Right lobe of liver (tissue), 6 donors: Measurements from ENCODE around the gene MYL3. TPM values are rescaled to one million over a fixed set of nuclear protein-coding genes. Genes with fewer than 3 reads are reported as not detected.

Experiments used
- ATAC-seq, 4 donors: fragments of 200-7000 bp; cut with Tn5 transposase; one replicate each; pipeline ENCODE4 v1.9.1; 2020; ENCODE audit warnings: mild to moderate bottlenecking in 4 of 4, moderate library complexity in 4 of 4
- DNase-seq, 3 donors: peaks; one replicate each; pipeline ENCODE4 v3.0.0-alpha.2; 2020
- H3K27ac ChIP-seq, 3 donors: fragments of 200-600 bp; one replicate each; pipeline ENCODE4 v1.8.0; 2022
- H3K27me3 ChIP-seq, 2 donors: fragments of 200-600 bp; one replicate each; pipeline ENCODE4 v1.8.0; 2022
- H3K36me3 ChIP-seq, 4 donors: fragments of 200-600 bp; sonication (generic) in 1 of 4; one replicate each; pipeline versions ENCODE4 v1.5.1 to v1.8.0; 2017 to 2022; ENCODE audit warnings: control low read depth in 1 of 4
- H3K4me1 ChIP-seq, 4 donors: fragments of 200-600 bp; sonication (generic) in 1 of 4; one replicate each; pipeline versions ENCODE4 v1.5.1 to v1.8.0; 2017 to 2022; ENCODE audit warnings: control low read depth in 1 of 4
- H3K4me3 ChIP-seq, 3 donors: fragments of 200-600 bp; one replicate each; pipeline ENCODE4 v1.8.0; 2022
- H3K9me3 ChIP-seq, 4 donors: fragments of 200-600 bp; sonication (generic) in 1 of 4; one replicate each; pipeline versions ENCODE4 v1.5.1 to v1.8.0; 2017 to 2022; ENCODE audit warnings: control low read depth in 1 of 4
- CTCF ChIP-seq, 4 donors: fragments of 200-600 bp in 3 of 4; fragments of 450-650 bp in 1 of 4; IDR thresholded peaks; one replicate each; pipeline versions ENCODE4 v1.5.1 to v1.8.0; 2016 to 2022; ENCODE audit warnings: antibody characterized with exemption in 4 of 4, mild to moderate bottlenecking in 2 of 4
- POLR2A ChIP-seq: fragments of 450-650 bp; IDR thresholded peaks from one replicate; pipeline ENCODE4 v1.6.1; 2017; ENCODE audit warnings: antibody characterized with exemption, mild to moderate bottlenecking
- whole genome bisulfite sequencing: methylation state at CpG from one replicate; pipeline ENCODE4 v1.1.6; 2018; ENCODE audit warnings: low coverage, low lambda C conversion rate; ENCODE audit not compliant: insufficient coverage; ENCODE audit errors: missing lambda C conversion rate; 5-methylcytosine and 5-hydroxymethylcytosine counted together
- intact Hi-C, 2 donors: fragments of 100-400 bp; cut with DNase I; formaldehyde crosslinking; loops; one replicate each; pipeline versions ENCODE4 v1.11.2 to v1.14.1; 2022
- total RNA-seq, 6 experiments: library from RNA; depleted of rRNA in 2 of 6; stranded (reverse); fragments of >200 nt in 2 of 6; fragmentation: NEBNext Ultra II Directional in 3 of 6; extraction: Animal tissue kit (Norgen Biotek cat#: 25700) in 3 of 6; gene quantifications; one replicate each; pipeline versions ENCODE4 v1.1.0 to v1.2.4, GENCODE V29; 2016 to 2023
- donor health status: DM: no; HTN: yes; CAD: no.
- donor health status: DM: no; HTN: no; CAD: no.
- donor health status: DM: no; HTN: no; CAD: no.
- donor health status: DM: no; HTN: yes; CAD: no.
- donor health status: DM: no; HTN: yes; CAD: no.

The MYL3 gene
- total RNA-seq, 6 experiments from 2014 or later = 0.37 to 2.0 (median 1.00) TPM

GRCh38 chr3:46871222-46871621, 8.0 kb upstream of the MYL3 start:
- WGBS = 26% methylated on average over 6 of the region's 10 CpGs
- no peak for TF ChIP-seq CTCF (IDR thresholded peaks at IDR 0.05)
- no peak for TF ChIP-seq POLR2A
- DNase-seq (no peak), ATAC-seq (no peak)
- no peaks in the 10 kb centered on the region for H3K36me3 ChIP-seq
- no peak overlapping the region for H3K27ac ChIP-seq
- peaks cover 0 to 29% (median 17%) of the 10 kb centered on the region in 4 donors for H3K4me1 ChIP-seq
- intact Hi-C loops = no loop called here
- no peaks in the 10 kb centered on the region for H3K27me3 ChIP-seq
- H3K9me3 ChIP-seq = no peaks in the 10 kb centered on the region
- H3K4me3 ChIP-seq = no peak overlapping the region

GRCh38 chr3:46870651-46871050, 7.4 kb upstream of the MYL3 start:
- no peak for DNase-seq
- WGBS = 100% methylated on average over 5 of the region's 5 CpGs
- Histone ChIP-seq H3K4me1 (peaks cover 0 to 29% (median 17%) of the 10 kb centered on the region in 4 donors), H3K27me3 (no peaks in the 10 kb centered on the region), H3K9me3 (no peaks in the 10 kb centered on the region), H3K4me3 (no peak overlapping the region), H3K27ac (no peak overlapping the region), H3K36me3 (no peaks in the 10 kb centered on the region)
- intact Hi-C loops = no loop called here
- ATAC-seq = no peak
- TF ChIP-seq CTCF (IDR thresholded peaks at IDR 0.05) (no peak), POLR2A (no peak)

GRCh38 chr3:46869440-46869839, 6.2 kb upstream of the MYL3 start:
- TF ChIP-seq POLR2A (no peak), CTCF (IDR thresholded peaks at IDR 0.05) (no peak)
- intact Hi-C loops = no loop called here
- 63% methylated on average over 4 of the region's 10 CpGs for WGBS
- H3K4me3 ChIP-seq = no peak overlapping the region
- peak overlapping the region in 1 of 3 donors; percentile 13 for H3K27ac ChIP-seq
- no peaks in the 10 kb centered on the region for H3K9me3 ChIP-seq
- peaks cover 0 to 29% (median 17%) of the 10 kb centered on the region in 4 donors for H3K4me1 ChIP-seq
- DNase-seq (no peak), ATAC-seq (no peak)
- H3K36me3 ChIP-seq = no peaks in the 10 kb centered on the region
- no peaks in the 10 kb centered on the region for H3K27me3 ChIP-seq

GRCh38 chr3:46868948-46869347, 5.7 kb upstream of the MYL3 start:
- 80% methylated on average over 2 of the region's 7 CpGs for WGBS
- TF ChIP-seq POLR2A = no peak
- TF ChIP-seq CTCF (IDR thresholded peaks at IDR 0.05) = no peak

GRCh38 chr3:46868287-46868686, 5.0 kb upstream of the MYL3 start:
- Histone ChIP-seq H3K27me3 (no peaks in the 10 kb centered on the region), H3K9me3 (no peaks in the 10 kb centered on the region), H3K4me3 (no peak overlapping the region), H3K4me1 (peaks cover 0 to 29% (median 17%) of the 10 kb centered on the region in 4 donors), H3K36me3 (no peaks in the 10 kb centered on the region), H3K27ac (peak overlapping the region; percentile 22 to 58 (median 24))
- peak in 1 of 4 donors; percentile 8 for ATAC-seq
- WGBS = no CpG with 5 or more reads among the region's 8 CpGs
- DNase-seq = no peak
- intact Hi-C loops = no loop called here
- TF ChIP-seq CTCF (IDR thresholded peaks at IDR 0.05) (no peak), POLR2A (no peak)

More at GRCh38 chr3:46868948-46869347, 5.7 kb upstream of the MYL3 start:
- intact Hi-C loops = no loop called here
- ATAC-seq (peak; percentile 64 to 73 (median 69)), DNase-seq (peak; percentile 67 to 82 (median 78))
- no peaks in the 10 kb centered on the region for H3K36me3 ChIP-seq
- peak overlapping the region in 1 of 3 donors; percentile 13 for H3K27ac ChIP-seq
- no peaks in the 10 kb centered on the region for H3K27me3 ChIP-seq
- H3K4me3 ChIP-seq = no peak overlapping the region
- H3K9me3 ChIP-seq = no peaks in the 10 kb centered on the region
- H3K4me1 ChIP-seq = peaks cover 0 to 29% (median 17%) of the 10 kb centered on the region in 4 donors
